GM18508 (cell line): ENCODE results near the gene PCNA.

ENCODE experiments used
- ATAC-seq: cut with Tn5 transposase; IDR thresholded peaks from one replicate; pipeline ENCODE4 v1.9.1; 2021; ENCODE audit warnings: moderate number of reproducible peaks; ENCODE audit not compliant: insufficient read depth, unreplicated experiment

The PCNA gene

DNA sequence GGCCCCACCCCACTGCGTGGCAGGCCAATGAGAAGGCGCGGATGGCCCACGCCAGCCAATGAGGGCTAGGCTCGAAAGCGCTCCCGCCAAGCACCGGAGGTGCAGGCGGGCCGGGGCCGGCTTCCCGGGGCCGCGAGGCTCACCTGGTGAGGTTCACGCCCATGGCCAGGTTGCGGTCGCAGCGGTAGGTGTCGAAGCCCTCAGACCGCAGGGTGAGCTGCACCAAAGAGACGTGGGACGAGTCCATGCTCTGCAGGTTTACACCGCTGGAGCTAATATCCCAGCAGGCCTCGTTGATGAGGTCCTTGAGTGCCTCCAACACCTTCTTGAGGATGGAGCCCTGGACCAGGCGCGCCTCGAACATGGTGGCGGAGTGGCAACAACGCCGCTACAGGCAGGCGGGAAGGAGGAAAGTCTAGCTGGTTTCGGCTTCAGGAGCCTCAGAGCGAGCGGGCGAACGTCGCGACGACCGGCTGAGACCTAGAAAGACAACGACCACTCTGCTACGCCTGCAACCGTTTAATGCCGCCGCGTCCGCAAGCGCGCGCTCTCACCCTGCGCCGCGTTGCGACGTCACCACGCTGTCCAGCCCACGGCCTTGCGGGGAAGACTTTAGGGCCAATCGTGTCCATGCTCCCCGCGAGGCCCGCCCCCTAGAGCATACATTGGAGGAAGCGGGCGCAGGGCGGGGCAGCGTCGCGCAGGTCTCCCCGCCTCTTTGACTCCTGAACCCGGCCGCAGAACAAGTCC is at the start of gene PCNA:
PCNA (minus strand) TSS at position 524 of the 750 bp plus-strand sequence; CDS start at position 364, 160 bp downstream.
- peak; percentile 78 for ATAC-seq

DNA sequence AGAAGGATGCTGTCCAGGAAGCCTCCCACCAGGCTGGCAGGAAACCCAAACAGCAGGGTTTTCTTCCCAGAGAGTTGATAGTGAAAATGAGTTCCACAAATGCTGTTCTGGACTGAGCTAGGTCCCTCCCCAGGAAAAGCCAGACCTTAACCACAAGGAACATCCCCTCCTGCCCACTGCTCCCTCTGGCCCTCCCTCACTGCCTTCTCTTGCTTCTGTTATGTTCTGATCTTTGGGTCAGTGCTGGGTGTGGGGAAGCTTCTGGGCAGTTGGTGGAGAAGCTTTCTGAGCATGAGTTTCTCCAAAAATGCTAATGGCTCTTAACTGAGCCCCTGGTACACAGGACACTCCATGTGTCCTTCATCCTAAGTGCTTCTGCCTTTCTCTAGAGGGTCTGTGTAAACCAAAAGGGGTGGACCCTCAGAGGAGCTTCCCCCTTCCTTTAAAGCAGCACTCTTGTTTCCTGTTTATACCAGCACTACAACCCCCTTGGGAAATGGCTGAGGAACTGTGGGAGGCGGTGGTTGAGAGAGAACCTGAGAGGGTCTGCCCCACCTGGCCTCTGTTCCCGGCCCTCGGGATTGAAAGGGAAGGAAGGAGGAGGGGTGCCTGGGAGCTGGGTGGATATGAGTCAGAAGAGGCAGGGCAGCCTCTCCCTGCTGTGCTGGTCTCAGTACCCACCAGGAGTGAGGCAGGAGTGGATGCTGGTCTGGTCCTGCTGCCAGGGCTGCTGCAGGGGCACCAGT is 49.1 kb upstream of the PCNA start:
- no peak for ATAC-seq

DNA sequence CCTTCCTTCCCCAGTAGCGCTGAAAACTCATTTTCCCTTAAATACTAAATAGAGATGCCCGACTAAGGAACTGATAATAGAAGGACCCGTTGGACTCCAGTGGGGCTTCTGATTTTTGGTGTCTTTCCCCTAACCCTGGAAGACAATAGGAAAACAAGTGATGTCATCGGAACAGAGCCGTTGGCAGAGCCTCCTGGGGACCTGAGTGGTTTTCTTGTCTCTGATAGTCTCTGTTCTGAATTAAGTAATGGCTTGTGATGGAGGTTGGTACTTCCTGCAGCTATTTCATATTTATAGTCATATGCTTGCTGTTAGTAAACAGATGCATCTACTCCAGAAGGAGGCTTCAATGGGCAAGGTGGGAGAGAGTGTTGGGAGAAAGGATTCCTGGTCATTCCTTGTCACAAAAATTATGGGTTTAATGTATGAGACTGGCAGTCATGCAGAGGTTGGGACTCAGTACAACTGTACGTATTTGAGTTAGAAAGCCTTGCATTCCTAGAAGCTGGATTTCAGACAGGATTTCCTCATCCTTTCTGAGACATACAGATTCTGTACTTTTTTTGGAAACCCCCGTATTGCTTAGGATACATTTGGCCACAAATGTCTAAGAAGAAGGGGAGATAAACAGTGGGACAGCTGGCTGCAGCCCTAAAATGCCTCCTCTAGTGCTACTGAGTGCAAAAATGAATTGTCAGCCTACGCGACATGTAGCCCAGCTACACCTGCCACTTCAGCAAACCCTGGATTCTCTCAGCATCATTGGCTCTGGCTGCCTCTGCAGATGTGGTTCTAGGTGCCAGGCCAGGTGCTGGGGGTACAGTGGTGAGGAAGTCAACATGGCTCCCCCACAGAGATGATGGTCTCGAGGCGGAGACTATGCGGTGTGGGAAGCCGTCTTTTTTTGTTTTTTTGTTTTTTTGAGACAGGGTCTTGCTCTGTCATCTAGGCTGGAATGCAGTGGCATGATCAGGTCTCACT is 45.2 kb upstream of the PCNA start:
- no peak for ATAC-seq

GRCh38 chr20:5161536-5162164 is 41.9 kb upstream of the PCNA start:
- ATAC-seq: no peak

- ATAC-seq: no peak
Observed at GRCh38 chr20:5160882-5161281, 41.1 kb upstream of the PCNA start.

DNA sequence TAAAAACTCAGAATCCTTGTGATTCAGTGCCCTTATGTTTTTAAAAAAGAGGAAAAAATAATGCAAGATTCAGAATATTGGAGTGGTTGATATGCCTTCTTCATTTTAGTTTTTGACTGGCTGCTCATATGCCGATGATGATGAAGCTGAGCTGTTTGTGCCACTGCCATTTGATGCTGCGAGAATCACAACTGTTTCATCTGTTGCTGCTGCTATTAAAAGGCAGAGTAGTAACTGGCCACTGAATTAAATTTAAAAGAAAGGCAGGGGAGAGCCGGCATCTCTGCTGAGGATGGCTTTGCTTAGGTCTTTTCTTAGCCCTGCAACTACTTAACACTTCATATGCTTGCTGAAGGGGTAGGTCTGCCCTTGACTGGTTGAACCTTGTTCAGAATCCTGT is 40.2 kb upstream of the PCNA start:
- no peak for ATAC-seq

DNA sequence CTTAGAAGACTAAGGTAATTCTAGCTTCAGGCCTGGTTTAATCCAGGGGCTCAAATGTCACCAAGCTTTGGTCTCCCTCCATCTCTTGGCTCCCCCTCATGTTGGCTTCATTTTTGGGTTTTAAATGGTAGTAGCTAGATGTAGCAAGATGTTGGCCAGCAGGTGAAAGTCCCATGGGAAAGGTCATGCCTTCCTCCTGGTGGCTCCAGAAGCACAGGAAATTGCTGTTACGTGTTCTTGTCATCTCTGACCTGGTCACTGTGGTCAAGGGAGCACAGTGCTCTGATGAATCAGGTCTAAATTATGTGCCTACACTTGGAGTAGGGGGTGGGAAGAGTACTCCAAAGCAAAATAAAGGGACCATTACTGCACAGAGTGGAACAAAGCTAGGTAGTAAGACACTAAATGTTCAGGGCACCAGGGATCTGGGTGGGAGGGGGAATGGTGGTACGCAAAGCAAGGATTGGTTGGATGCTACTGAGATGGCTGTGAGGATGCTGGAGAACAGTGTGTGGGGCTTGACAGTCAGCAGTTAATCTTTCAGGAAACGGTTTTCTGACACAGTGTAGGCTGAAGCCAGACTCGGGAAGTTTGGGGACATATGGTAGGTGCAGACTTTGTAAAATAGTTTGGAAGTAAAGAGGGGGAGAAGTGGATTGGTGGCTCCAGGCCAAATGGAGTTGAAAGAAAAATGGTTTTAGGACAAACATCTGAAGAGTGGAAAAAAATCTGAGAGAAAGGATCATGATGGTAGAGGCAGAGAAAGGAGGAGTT is 37.1 kb upstream of the PCNA start:
- no peak for ATAC-seq

DNA sequence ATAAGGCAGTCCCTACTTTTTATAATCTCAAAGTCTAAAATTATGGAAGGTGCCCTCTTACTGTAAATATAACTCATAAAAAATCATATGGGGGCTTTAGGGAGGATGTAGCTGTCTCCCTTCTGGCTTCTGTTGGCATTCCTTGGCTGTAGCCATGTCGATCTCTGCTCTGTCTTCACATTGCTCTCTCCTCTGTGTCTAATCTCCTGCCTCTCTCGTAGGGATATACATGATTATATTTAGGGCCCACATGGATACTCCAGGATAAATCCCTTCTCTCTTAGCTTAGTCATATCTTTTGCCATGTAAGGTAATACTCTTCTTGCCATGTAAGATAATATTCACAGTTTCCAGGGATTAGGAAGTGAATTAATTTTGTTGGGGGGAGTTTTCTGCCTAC is 35.6 kb upstream of the PCNA start:
- ATAC-seq: no peak

- no peak for ATAC-seq
Observed at GRCh38 chr20:5154543-5154925, 34.8 kb upstream of the PCNA start.

DNA sequence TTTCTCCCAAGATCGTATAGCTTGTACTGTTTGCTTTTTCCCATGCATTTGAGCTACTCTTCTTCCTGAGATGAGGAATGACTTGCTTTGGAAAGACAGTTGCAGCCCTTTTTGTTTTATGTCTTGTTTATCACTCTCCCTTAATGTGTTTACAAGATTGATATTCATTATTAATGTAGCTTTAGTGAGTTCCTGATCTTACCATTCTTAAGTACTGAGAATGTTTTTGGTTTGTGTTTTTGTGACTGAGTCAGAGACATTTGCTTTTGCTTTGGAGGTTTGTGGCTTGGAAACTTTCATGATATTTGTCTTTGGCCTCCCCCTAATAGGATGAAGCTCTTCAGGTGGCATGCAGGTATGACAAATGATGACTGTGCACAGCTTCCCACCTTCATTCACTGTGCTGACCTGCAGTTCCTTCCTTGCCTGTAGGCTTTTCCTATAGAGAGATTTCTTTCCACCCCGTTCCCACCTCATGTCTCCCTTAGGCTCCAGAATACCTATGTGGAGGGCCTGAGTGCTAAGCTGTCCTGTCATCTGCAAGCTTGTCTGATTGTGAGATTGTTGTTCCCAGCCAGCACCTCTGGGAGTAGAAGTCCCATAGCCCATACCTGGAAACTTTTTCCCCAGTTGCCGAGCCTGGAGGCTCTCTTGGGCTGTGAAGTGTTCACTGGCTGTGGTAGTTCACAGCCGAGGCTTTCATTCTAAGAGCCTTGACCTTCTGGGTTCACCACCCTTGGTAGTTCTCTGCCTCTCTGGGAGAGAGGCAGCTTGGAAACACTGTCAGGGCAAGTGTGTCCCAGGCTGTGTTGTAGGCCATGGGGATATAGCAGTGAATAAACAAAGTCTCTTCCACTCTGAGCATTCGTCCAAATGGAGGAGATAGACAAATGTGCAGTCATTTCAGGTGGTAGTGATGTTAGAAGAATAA is 34.1 kb upstream of the PCNA start:
- no peak for ATAC-seq

- ATAC-seq: no peak
Observed at GRCh38 chr20:5153152-5153467, 33.4 kb upstream of the PCNA start.

DNA sequence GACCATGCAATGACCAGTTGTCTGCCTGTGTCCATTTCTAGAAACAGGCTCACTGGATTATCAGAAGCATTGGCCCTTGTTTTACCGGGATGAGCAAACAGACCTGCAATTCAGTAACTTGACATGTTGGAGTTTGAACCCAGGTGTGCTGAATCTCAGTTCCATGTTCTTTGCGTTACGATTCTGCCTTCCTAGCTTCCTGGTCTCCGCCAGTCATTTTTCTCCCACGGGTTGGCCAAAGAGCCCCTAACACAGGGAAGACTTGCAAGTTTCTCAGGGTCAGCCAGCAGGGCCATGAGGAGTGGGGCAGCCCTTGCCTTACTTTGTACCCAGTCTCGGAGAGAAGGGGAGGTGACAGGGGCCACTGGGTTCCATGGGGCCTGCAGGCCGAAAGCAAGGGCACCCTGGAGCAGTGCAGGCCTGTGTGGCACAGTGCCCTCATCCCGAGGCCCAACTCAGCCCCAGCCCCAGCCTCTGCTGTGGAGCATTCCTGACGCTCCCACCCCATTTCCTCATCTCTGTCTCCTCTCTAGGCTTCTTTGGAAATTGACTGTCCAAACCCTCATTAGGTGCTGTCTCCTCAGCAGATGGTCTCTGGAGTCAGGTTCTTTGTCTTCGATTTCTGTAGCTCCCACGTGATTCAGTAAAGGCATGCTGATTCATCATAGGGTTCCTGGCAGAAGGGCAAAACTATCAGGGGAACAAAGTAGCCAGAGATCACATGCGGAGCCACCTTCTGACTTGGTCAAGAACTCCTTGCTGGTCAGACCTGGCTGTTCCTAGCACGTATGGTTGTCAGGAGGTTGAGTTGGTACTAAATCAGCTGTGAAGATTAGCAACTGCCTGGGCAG is 30.7 kb upstream of the PCNA start:
- no peak for ATAC-seq

DNA sequence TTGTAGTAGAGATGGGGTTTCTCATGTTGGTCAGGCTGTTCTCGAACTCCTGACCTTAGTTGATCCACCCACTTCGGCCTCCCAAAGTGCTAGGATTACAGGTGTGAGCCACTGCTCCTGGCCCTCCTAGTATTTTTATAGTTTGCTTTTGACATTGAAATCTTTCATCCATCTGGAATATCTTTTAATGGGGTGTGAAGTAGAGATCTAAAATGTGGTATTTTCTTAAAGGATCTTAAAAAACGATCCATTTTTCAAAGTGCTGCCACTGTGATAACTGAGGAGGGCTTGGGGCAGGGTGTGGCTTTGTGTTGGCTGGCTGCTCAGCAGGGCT is 30.1 kb upstream of the PCNA start:
- no peak for ATAC-seq

DNA sequence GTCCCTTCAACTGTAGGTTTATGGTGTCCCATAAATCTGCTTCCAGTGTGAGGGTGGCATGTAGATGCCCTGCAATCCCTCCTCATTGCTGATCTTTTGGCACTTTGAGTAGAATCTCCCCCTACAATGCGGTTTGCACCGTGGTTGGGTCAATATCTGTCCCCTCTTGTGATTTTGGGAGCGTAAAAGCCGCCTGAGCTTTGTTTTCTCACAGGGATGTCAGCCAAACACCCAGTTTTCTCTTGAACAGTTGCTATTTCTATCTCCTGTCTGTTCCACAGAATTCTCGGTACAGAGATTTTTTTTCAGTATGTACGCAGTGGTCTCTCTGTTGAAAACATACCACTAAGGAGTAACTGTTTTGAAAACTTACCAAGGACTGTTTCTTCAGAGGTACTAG is 28.8 kb upstream of the PCNA start:
- no peak for ATAC-seq

- no peak for ATAC-seq
Observed at GRCh38 chr20:5146871-5147592, 27.3 kb upstream of the PCNA start.

DNA sequence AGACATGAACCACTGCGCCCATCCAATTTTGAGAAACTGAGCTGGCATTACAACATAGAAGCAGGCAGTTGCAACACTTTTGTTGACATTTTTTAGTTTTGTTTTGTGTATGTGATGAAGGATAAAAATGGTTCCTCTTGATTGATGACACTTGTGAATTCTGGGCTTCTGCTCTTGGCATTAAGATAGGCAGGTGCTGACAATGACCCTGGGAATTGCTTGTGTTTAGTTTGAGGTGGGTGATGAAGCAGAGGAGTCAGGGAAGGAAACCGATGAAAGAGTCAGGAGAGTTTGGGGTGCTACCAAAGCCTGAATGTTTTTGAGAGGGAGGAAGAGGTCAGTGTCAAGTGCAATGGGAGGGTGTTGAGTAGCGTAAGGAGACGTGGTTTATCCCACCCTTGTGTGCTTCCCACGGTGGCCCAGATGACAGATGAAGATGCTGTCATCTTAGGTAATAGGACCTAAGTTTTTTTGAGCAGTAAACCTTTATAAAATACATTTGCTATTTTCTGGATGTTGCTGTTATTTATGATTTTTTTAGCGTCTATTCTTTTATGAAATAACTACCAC is 26.4 kb upstream of the PCNA start:
- ATAC-seq: no peak
